Stimulated activated CD8-positive, alpha-beta memory T cell treated with anti-CD3 and anti-CD28 coated beads, Interleukin-15, amount 100 ng/mL, for 1 hour (primary cell): ENCODE measurements around the gene GTF2H1.
"Not testable (repeated sequence)": the region's sequence is repeated elsewhere in the genome, so short reads cannot be mapped to it uniquely, and the experiment has no call there.

Experiments used
- DNase-seq: peaks from one replicate; pipeline ENCODE4 v3.0.0-alpha.2; 2020; ENCODE audit warnings: low read depth

The GTF2H1 gene

GRCh38 chr11:18319914-18320313, 2.5 kb upstream of the GTF2H1 start:
- no peak for DNase-seq

GRCh38 chr11:18320617-18321016, 1.8 kb upstream of the GTF2H1 start:
- no peak for DNase-seq

- no peak for DNase-seq
Observed at GRCh38 chr11:18321578-18321968, 794 bp upstream of the GTF2H1 start.

- no peak for DNase-seq
Observed at GRCh38 chr11:18322818-18323570, 627 bp downstream of the GTF2H1 start.

GRCh38 chr11:18323881-18324280, 1.5 kb downstream of the GTF2H1 start:
- DNase-seq: not testable (repeated sequence)

GRCh38 chr11:18324381-18324780, 2.0 kb downstream of the GTF2H1 start:
- no peak for DNase-seq

- no peak for DNase-seq
Observed at GRCh38 chr11:18329196-18329870, 7.0 kb downstream of the GTF2H1 start.

- DNase-seq: no peak
Observed at GRCh38 chr11:18330921-18331320, 8.6 kb downstream of the GTF2H1 start.

GRCh38 chr11:18332302-18332701, 9.9 kb downstream of the GTF2H1 start:
- no peak for DNase-seq

- DNase-seq: no peak
Observed at GRCh38 chr11:18332891-18333290, 10.5 kb downstream of the GTF2H1 start.

- no peak for DNase-seq
Observed at GRCh38 chr11:18347471-18348125, 25.2 kb downstream of the GTF2H1 start.

- DNase-seq: no peak
Observed at GRCh38 chr11:18352581-18352980, 30.2 kb downstream of the GTF2H1 start.

- no peak for DNase-seq
Observed at GRCh38 chr11:18358646-18359045, 36.3 kb downstream of the GTF2H1 start.

- DNase-seq: no peak
Observed at GRCh38 chr11:18361154-18361553, 38.8 kb downstream of the GTF2H1 start.

- DNase-seq: no peak
Observed at GRCh38 chr11:18364495-18365073, 42.2 kb downstream of the GTF2H1 start.

- DNase-seq: no peak
Observed at GRCh38 chr11:18365741-18366140, 43.4 kb downstream of the GTF2H1 start.

GRCh38 chr11:18366286-18366685, 43.9 kb downstream of the GTF2H1 start:
- DNase-seq: no peak

GRCh38 chr11:18367431-18367830, 45.1 kb downstream of the GTF2H1 start:
- DNase-seq: no peak

- DNase-seq: no peak
Observed at GRCh38 chr11:18368221-18368620, 45.9 kb downstream of the GTF2H1 start.

- no peak for DNase-seq
Observed at GRCh38 chr11:18369398-18369797, 47.0 kb downstream of the GTF2H1 start.

- DNase-seq: no peak
Observed at GRCh38 chr11:18371279-18371678, 48.9 kb downstream of the GTF2H1 start.

- no peak for DNase-seq
Observed at GRCh38 chr11:18372201-18372600, 49.8 kb downstream of the GTF2H1 start.

- no peak for DNase-seq
Observed at GRCh38 chr11:18374956-18375355, 52.6 kb downstream of the GTF2H1 start.
